GM21423 (cell line): ENCODE measurements around the gene EME1.

Experiments
- ATAC-seq: cut with Tn5 transposase; IDR thresholded peaks from one replicate; pipeline ENCODE4 v1.9.1; 2021; ENCODE audit warnings: mild to moderate bottlenecking, moderate library complexity; ENCODE audit not compliant: unreplicated experiment

Gene EME1

DNA sequence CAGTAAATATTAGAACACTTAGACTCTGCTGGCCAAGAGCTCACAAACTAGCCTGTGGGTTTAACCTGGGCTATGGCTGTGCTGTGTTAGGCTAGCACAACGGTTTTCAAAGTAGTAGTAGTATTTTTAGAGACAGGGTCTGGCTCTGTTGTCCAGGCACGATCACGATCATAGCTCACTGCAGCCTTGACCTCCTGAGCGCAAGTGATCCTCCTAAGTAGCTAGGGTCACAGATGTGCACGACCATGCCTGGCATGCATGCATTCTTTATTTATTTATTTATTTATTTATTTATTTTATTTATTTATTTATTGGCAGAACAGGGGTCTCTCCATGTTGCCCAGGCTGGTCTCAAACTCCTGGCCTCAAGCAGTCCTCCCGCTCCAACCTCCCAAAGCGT is 10.4 kb upstream of the EME1 start:
- ATAC-seq = no peak

DNA sequence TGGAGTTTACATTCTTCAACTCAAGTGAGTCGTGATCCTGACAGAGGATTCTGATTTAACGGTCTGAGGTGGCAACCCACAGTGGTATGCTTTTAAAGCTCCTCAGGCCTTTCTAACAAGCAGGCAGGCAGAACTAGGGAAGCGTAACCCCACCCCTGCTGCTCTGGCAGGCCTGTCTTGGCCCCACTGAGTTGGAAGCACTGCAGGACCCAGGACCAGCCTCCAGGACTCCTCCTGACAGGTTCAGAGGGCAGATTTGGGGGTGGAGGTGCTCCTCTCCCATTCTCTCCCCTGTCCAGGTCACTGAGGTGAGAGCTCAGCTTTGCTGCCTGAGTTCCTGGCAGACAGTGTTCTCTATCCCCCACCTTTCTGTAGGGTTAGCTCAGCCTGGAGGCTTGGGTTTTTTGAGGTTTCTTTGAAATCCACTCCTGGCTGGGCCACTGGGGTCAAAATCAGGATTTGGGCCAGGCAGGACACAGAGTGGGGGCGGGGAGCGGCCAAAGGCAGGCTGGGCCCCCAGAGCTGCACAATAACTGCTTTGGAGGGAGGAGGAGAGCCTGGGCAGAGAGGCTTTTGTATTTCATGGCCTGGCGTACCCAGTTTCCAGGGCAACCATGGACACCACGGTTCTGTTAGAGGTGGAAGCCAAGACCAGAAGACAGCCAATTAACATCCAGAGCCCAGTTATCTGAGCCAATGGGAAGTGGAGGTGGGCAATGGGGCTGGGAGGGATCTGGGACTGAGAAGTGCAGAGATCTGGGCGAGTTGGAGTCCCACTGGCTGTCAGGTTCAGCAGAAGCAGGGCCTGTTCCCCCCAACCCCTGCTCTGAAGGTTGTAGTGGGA is 9.6 kb upstream of the EME1 start:
- no peak for ATAC-seq

DNA sequence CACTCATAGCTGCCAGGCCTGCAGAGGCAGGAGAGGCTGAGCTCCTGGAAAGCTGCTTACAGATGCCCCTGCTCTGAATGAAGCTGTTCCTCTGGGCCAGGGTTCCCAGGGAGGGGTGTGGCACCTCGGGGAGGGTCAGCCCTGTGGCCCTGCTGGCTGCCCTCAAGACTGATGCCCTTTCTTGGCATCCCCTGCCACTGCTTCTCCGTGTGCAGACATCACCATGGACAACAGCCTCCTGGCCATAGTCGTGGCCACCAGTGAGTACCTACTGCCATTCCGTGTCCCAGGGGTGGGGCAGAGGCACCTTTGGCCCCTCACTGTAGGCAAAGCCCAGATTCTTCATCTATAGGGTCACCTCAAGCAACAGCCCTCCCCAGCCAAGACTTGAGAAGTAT is 9.0 kb upstream of the EME1 start:
- ATAC-seq = no peak

DNA sequence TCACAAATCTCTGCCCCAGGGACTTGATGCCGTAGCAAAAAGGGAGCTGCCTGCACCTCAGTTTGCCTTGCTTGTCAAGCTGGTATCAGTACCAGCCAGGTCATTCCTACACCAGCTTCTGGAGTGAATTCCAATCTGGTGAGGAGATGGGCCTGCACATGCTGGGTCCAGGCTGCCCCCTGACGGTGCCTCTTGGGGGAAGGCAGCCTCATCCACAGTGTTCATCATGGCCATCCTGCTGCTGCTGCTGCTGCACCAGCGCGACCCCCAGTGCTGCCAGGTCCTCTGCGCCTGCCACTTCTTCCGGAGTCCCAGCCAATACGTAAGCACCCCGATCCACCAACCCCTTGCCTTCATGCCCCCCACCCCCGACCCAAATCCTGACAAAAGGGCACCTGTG is 8.3 kb upstream of the EME1 start:
- ATAC-seq = no peak

DNA sequence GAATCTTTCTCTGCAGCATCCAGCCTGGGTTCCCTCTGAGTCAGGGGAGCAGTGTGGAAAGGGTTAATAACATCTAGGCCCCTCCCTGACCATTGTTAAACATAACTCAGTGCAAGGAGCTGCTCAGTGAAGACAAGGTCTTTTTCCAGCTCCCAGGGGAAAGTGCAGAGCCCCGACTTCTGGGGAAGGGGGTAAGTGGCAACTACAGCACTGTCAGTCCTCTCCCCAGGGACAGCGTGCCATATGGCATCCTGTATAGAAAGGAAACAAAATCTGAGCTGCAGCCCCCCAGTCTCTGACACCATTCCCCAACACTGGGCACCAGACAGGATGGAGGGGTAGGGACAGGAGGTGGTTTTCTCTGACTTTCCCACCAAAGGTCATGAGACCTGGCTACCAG is 7.9 kb upstream of the EME1 start:
- no peak for ATAC-seq

DNA sequence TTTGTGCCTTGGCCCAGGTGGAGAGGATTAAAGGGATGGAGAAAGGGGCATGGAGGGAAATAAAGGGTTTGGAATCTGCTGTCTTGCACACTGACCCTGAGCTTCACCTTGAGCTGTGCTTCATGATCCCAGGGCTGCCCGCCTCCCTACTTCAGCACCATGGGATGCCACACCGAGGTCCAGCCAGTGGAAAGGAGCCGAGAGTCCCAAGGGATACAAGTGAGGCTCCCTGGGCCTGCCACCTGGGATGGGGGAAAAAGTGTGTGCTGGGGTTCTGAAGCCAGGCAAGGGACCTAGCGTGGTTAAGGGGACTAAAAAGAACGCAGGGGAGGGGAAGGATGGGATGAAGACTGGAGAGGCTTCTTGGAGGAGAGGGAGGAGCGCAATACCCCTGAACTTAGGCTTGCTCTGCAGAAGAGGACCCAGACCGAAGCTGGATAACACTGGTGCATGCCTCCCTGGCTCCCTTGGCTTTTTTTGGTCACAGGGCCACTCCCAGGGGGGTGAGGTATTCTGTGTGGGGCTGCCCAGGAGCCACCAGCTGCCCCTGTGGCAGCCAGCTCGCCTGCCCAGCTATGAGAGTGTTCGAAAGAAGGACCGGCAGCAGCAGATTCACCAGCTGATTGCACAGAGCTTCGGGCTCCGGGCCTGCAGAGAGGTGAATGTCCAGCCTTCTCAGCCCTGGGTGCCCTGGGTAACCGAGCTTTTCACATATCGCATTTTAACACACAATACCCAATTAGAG is 7.2 kb upstream of the EME1 start:
- ATAC-seq = no peak

DNA sequence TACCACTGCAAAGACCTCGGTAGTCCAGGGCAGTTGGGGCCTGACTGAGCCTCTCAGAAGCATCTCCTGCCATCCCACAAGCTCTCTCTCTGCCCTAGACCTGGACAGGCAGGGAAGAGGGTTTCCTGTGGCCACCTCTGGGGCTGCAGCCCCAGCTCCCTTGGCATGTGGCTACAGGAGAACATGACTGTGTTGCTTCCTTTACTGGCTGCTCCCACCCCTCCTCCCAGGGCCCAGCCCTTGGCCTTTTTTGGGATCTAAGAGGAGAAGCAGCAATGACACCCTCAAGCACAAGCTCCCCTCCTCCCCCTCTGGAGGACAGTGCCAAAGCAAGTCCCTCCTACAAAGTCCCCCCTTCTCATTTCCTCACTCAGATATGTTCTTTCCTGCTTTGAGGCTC is 5.6 kb upstream of the EME1 start:
- ATAC-seq = no peak

DNA sequence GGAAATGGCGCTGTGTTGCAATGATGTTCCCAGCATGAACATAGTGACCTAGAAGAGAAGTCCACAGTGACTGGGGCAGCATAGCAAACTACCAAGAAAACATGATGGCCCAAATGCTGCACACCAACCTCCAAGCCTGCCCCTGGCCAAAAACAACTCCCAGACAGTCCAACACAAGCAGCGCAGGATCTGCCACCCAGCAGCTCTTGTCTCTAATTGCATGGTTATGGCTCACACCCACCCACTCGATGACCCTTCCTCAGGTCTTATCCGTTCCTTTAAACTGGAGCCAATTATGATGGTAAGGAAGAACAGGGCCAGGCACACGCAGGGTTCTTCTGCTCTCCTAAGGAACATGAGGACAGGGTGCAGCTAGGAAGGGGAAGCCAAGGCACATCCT is 3.0 kb upstream of the EME1 start:
- no peak for ATAC-seq

DNA sequence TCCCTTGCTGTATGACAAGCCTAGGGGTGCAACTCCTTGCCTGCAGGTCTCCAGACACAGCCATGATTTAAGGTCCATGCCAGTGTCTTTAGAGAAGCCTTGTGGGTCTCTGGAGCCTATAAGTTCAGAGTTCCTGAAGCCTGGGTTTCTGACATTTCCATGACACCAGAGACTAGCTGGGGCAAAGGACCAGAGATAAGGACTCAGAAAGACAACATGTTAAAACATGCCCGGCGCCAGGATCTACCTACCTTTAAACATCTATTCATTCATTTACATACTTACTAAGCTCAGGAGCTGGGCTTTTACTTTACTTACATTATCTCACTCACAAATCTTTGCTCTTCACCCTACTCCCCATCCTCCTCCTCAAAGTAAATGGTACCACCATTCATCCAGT is 1.5 kb upstream of the EME1 start:
- ATAC-seq = no peak

DNA sequence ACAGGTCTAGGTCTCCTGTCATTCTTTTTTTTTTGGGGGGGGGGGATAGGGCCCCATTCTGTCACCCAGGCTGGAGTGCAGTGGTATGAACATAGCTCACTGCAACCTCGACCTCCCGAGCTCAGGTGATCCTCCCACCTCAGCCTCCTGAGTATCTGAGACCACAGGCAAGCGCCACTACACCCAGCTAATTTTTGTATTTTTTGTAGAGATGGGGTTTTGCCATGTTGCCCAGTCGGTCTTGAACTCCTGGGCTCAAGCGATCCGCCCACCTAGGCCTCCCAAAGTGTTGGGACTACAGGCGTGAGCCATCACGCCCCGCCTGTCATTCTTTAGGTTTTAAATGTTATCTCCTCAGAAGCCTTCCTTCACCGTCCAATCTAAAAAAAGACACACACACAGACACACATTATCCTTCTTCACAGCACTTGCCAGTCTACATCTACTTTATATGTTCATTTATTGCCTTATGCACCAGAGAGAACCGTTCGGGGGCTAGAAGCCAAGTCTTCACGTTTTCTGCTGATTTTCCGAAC is 739 bp upstream of the EME1 start:
- ATAC-seq = no peak

DNA sequence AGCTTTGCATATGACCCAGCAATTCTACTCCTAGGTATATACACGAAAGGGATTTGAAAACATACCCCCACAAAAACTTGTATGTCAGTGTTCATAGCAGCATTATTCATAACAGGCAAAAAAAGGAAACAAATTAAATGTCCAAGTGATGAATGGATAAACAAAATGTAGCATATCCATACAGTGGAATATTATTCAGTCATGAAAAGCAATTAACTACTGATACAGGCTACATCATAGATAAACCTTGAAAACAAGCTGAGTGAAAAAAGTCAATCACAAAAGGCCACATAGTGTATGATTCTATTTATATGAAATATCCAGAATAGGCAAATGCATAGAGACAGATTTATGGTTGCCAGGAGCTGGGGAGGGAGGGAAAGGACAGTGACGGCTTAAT is 676 bp downstream of the EME1 start:
- ATAC-seq = no peak

DNA sequence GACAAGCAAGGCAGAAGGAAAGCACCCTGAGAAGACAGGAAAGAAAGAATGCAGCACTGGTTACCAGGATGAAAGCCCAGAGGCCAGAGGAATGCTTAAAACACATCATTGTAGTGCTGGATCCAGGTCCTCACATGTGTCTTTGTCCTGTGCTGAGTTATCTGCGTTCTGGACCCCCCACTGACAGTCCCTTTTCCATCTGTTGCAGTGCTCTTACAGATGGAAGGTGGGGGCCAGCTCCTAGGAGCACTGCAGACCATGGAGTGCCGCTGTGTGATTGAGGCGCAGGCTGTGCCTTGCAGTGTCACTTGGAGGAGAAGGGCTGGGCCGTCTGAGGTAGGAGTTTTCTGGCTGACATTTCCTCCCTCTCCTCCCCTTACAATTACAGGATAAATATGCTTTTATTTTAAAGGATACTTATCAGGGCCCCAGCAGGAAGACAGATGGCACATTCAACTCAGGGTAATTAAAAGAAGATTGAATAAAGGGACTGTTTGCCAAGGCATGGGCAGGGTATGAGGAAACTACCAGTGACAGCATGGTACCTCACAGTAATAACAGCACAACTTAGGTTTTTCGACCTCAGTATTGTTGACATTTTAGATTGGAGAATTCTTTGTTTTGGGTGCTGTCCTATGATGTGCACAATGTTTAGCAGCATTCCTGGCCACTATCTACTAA is 3.0 kb downstream of the EME1 start:
- no peak for ATAC-seq

DNA sequence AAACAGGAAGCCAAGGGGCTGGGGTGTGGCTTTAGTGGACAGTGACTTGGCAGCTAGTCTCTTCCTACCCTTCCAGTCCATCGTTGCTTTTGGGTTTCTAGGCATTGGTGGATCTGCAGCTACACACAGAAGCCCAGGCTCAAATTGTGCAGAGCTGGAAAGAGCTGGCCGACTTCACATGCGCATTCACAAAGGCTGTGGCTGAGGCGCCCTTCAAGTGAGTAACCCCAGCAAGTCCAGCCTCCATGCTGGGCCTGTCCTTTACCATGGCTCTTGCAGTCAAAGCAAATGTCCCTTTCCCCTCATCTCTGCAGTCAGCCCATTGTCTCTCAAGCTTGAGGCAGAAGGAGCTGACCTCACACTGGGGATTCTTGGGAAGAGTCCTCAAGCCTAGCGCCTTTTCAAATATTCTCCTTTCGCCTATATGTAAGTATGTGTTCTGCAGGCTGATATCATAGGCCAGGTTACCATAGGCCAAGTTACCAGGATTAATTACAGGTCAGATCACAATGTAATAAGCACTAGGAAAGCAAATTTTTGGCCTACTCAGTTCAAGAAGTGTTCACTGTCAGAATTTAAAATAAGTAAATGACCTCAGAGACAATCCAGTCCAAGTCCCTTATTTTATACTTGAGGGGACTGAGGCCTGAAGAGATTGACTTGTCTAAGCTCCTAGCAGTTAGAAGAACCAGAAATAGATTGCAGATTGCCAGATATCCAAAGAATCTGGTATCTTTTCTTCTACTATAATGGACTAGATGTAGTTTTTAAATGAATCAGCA is 6.5 kb downstream of the EME1 start:
- no peak for ATAC-seq

DNA sequence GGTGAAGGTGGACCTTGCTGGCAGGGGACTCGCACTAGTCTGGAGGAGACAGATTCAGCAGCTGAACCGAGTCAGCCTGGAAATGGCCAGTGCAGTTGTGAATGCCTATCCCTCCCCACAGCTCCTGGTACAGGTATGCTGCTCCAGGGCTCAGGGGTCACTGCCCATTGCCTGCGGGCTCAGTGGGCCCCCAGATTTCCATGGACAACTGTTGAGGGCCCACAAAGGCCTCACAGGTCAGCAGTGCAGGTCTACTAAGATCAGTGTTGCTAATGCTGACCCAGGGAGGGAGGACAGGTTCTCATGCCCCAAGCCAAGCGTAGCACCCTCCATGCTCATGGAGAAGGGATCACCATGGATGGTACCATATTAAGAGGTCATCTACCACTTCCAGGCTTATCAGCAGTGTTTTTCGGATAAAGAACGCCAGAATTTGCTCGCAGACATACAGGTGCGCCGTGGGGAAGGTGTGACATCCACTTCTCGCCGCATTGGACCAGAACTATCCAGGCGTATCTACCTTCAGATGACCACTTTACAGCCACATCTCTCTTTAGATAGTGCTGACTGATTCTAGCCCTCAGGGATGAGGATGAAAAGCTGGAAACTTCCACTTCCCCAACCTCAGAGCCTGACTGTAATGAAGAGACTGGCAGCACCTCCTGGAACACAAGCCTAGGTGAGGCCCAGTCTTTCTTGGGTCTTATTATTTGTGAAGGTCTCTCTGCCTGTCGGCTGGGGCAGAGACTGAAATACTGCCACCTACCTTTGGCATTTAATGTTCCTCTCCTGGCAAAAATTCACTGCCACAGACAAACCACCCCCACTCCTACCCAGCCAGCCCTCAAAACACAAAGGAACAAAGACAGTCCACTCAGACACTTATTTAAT is 7.6 kb downstream of the EME1 start:
- no peak for ATAC-seq

DNA sequence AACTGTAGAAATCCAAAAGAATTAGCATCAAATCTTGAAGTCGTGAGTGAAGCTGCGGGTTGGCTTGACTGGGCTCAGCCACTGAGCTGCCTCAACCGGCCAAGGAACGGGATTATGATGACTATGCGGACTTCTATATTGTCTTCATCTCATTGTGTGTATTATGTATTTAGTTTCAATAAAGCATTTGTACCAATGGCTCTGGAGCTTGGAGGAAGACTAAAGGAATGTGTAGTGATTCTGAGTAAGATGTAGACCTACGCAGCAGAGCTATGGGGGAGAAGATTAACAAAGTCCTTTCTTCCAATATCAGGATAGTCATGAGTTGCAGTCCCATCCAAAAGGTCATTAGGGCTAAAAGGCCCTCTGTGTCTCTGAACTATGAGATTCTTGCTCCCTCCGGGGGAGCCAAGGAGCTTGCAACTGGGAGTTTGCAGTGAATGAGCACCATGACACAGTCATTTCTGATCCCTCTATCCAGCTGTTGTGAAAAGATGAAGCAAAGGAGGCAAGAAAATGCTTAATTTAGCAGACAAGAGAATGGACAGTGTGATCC is 8.3 kb downstream of the EME1 start:
- no peak for ATAC-seq

DNA sequence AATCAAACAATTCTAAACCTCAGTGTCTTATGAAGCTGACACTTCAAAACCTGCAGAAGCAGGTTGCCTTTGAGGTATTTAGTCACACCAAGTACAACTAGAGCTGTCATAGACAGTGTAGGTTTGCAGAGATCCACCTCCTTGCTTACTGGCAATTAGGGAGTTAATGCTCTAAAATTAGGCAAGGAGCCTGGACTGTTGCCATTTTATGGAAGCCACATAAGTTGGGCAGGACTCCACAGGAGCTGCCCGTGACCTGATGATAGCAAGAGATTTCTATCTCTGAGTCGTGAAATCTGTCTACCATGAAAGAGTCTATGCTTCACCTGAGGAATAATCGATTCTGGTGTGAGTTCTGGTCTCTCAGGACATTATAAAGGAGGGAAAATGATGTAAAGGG is 8.9 kb downstream of the EME1 start:
- no peak for ATAC-seq

DNA sequence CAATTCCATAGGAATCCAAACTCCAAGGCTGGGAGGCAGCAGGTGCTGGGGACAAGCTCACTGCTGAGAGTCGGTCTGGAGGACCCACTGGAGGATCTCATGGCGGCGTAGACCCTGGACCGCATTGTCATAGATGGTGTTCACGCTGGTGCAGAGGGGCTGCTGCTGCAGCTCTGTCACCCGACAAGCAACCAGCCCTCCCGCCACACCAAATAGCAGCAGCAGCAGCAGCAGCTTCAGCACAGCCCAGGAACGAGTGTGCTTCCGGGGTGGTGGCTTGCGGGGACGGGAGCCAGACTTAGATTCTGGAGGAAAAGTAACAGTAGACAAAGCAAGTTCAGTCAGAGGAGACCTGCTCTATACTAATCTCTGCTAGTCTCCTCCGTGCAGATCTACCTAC is 9.9 kb downstream of the EME1 start:
- no peak for ATAC-seq

DNA sequence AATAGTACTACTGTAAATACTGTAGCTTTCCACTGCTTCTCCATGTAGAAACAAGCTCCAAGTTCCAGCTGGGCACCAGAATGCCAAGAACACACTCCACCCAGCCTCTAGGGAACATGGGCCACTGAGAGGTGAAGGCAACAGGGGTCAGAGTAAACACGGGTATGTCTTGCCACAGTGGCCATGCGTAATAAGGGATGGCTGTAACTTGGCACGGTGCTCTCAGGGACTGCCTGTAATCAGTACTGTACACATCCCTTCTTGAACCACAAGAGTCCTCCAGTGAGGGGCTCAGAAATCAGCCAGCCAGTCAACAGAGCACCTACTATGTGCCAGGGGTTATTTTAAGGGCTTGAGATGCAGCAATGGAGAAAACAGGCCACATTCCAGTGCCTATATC is 13.5 kb downstream of the EME1 start:
- ATAC-seq = no peak

DNA sequence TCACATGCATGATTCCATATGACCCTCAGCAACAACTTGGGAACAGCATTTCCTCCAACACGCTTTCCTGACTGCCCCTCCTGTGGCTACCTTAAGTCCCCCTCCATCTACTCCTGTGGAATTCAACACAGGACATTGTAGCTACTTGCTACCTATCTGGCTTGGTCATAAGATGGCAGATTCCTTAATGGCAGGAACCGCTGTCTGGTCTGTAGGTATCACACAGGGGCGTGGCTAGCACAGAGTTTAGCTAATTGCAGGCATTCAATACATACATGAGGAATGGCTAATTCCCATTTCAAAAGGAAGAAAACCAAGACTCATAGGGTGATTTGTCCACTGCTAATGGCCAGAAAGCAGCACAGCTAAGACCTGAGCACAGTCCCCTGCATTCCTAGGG is 15.7 kb downstream of the EME1 start:
- no peak for ATAC-seq

DNA sequence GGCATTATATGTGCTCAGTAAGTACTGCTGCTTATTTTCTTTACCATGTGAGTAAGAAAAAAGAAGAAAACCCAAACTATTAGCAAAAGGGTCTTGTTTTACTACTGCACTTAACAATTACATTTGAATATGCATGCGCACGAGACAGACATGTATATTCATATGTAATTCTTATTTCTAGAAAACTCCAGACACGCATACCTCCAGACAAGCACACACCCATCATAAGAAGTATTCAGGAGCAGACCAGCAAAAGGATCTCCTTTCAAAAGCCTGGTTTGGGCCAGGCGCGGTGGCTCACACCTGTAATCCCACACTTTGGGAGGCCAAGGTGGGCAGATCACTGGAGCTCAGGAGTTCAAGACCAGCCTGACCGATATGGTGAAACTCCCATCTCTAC is 16.5 kb downstream of the EME1 start:
- ATAC-seq = no peak
